SK-N-SH (cell line): ENCODE results near the gene TSGA10IP. TPM values are rescaled to one million over a fixed set of nuclear protein-coding genes. Genes with fewer than 3 reads are reported as not detected.

ENCODE experiments used
- CTCF ChIA-PET: fragments of 300-600, 350-600 bp; formaldehyde crosslinking; extraction: SDS; loops from one replicate; lab custom pipeline; 2021; lab: Yijun Ruan, JAX
- POLR2A ChIA-PET: fragments of 350-600 bp; sonication (Branson Sonifier 250); formaldehyde crosslinking; extraction: SDS; loops from one replicate; lab custom pipeline; 2020; ENCODE audit warnings: antibody characterized with exemption, inconsistent platforms; lab: Yijun Ruan, JAX
- DNase-seq: peaks from one replicate; pipeline ENCODE4 v3.0.0; 2012
- H2AFZ ChIP-seq: fragments of 200-600 bp; sonication (generic); 2 replicates; pipeline ENCODE4 v1.8.1; 2016; ENCODE audit warnings: antibody characterized with exemption, mild to moderate bottlenecking, low read depth
- H3F3A ChIP-seq: fragments of 200-600 bp; sonication (generic); replicated peaks from 2 replicates; pipeline ENCODE3; 2016; ENCODE audit warnings: antibody characterized with exemption, mild to moderate bottlenecking; ENCODE audit not compliant: insufficient read depth
- H3K27ac ChIP-seq, 2 experiments: fragments of 200-500 bp in 1 of 2; fragments of 200-600 bp in 1 of 2; sonication (Bioruptor generic) in 1 of 2; sonication (generic), shearing (Covaris generic) in 1 of 2; 2 replicates each; pipeline versions ENCODE4 v1.5.1 to v1.6.1; 2014 to 2016; ENCODE audit warnings: low read depth in 2 of 2, inconsistent platforms in 1 of 2, low read length in 1 of 2, mild to moderate bottlenecking in 1 of 2, mixed read lengths in 1 of 2
- H3K27me3 ChIP-seq: fragments of 200-600 bp; sonication (generic), shearing (Covaris generic); 2 replicates; pipeline ENCODE4 v1.6.1; 2016; ENCODE audit warnings: mixed run types; ENCODE audit not compliant: insufficient read depth
- H3K36me3 ChIP-seq, 2 experiments: fragments of 200-500 bp in 1 of 2; fragments of 200-600 bp in 1 of 2; sonication (Bioruptor generic) in 1 of 2; sonication (generic) in 1 of 2; replicated peaks in 1 of 2; 2 replicates each; pipeline versions ENCODE3 to v1.5.1; 2014 to 2016; ENCODE audit warnings: low read length in 1 of 2, mild to moderate bottlenecking in 1 of 2; ENCODE audit not compliant: insufficient read depth in 2 of 2, control insufficient read depth in 1 of 2
- H3K4me1 ChIP-seq, 2 experiments: fragments of 200-500 bp in 1 of 2; fragments of 200-600 bp in 1 of 2; sonication (Bioruptor generic) in 1 of 2; sonication (generic), shearing (Covaris generic) in 1 of 2; 2 replicates each; pipeline versions ENCODE4 v1.5.1 to v1.6.1; 2014 to 2016; ENCODE audit warnings: low read depth in 1 of 2, low read length in 1 of 2, mixed run types in 1 of 2; ENCODE audit not compliant: insufficient read depth in 2 of 2, control insufficient read depth in 1 of 2
- H3K4me2 ChIP-seq: fragments of 200-600 bp; sonication (generic), shearing (Covaris generic); 2 replicates; pipeline ENCODE4 v1.6.1; 2017; ENCODE audit warnings: mixed run types
- H3K4me3 ChIP-seq, 2 experiments: fragments of 200-500 bp in 1 of 2; fragments of 200-600 bp in 1 of 2; sonication (Bioruptor generic) in 1 of 2; sonication (generic), shearing (Covaris generic) in 1 of 2; 2 replicates each; pipeline versions ENCODE4 v1.5.1 to v1.8.1; 2014 to 2016; ENCODE audit warnings: low read depth in 2 of 2, inconsistent platforms in 1 of 2, low read length in 1 of 2, mild to moderate bottlenecking in 1 of 2, mixed read lengths in 1 of 2, moderate library complexity in 1 of 2
- H3K79me2 ChIP-seq: fragments of 200-600 bp; sonication (generic); 2 replicates; pipeline ENCODE4 v1.8.1; 2017; ENCODE audit warnings: mild to moderate bottlenecking; ENCODE audit not compliant: insufficient read depth
- H3K9ac ChIP-seq: fragments of 200-600 bp; sonication (generic); 2 replicates; pipeline ENCODE4 v1.6.1; 2017; ENCODE audit warnings: mixed run types
- H3K9me2 ChIP-seq: fragments of 200-600 bp; sonication (generic); 2 replicates; pipeline ENCODE4 v1.6.1; 2017; ENCODE audit warnings: mixed run types
- H3K9me3 ChIP-seq: fragments of 200-600 bp; sonication (generic); 2 replicates; pipeline ENCODE4 v1.6.1; 2017; ENCODE audit warnings: mixed run types, mild to moderate bottlenecking, moderate library complexity
- H4K20me1 ChIP-seq: fragments of 200-600 bp; sonication (generic); 2 replicates; pipeline ENCODE4 v1.6.1; 2017; ENCODE audit warnings: mild to moderate bottlenecking, mixed run types; ENCODE audit not compliant: insufficient read depth
- CHD2 ChIP-seq: fragments of 150-350 bp; IDR thresholded peaks from 2 replicates; pipeline ENCODE4 v1.6.1; 2018; ENCODE audit warnings: low read length; ENCODE audit not compliant: partially characterized antibody
- CTCF ChIP-seq: fragments of 200-600 bp; sonication (generic); IDR thresholded peaks from 2 replicates; pipeline ENCODE4 v1.6.1; 2017; ENCODE audit warnings: antibody characterized with exemption, mild to moderate bottlenecking, moderate library complexity
- MXI1 ChIP-seq: IDR thresholded peaks from 2 replicates; pipeline ENCODE4 v1.6.1; 2012; ENCODE audit warnings: mild to moderate bottlenecking, low read depth, low read length, improper control_type of control experiment
- NFIC ChIP-seq: IDR thresholded peaks from 2 replicates; pipeline ENCODE4 v1.4.0; 2012; ENCODE audit warnings: borderline replicate concordance
- PBX3 ChIP-seq: IDR thresholded peaks from 2 replicates; pipeline ENCODE4; 2012
- RAD21 ChIP-seq: IDR thresholded peaks from 2 replicates; pipeline ENCODE4 v1.6.1; 2012; ENCODE audit warnings: mild to moderate bottlenecking, low read length
- RCOR1 ChIP-seq: fragments of 150-350 bp; IDR thresholded peaks from 2 replicates; pipeline ENCODE4 v1.6.1; 2017; ENCODE audit warnings: antibody characterized with exemption, low read length
- SIN3A ChIP-seq: IDR thresholded peaks from 2 replicates; pipeline ENCODE4 v1.6.1; 2012; ENCODE audit warnings: low read depth, mild to moderate bottlenecking, low read length, moderate library complexity, borderline replicate concordance
- SMC3 ChIP-seq: IDR thresholded peaks from 2 replicates; pipeline ENCODE4 v1.6.1; 2012; ENCODE audit warnings: low read depth, low read length, improper control_type of control experiment
- USF1 ChIP-seq: IDR thresholded peaks from 2 replicates; pipeline ENCODE4 v1.4.0; 2012; ENCODE audit warnings: low read depth, borderline replicate concordance
- USF2 ChIP-seq: fragments of 150-350 bp; IDR thresholded peaks from 2 replicates; pipeline ENCODE4 v1.6.1; 2017; ENCODE audit warnings: antibody characterized with exemption, low read length, low read depth, borderline replicate concordance
- WGBS: methylation state at CpG from one replicate; pipeline ENCODE4 v1.1.6; 2017; ENCODE audit warnings: low lambda C conversion rate; 5-methylcytosine and 5-hydroxymethylcytosine counted together
- polyA plus RNA-seq, 3 experiments: library from polyadenylated mRNA; depleted of rRNA; stranded (reverse); fragments of >200 nt; gene quantifications; 2 replicates each; pipeline ENCODE4 v1.2.3, GENCODE V29; 2012

The TSGA10IP gene
- polyA plus RNA-seq, 1 of the 3 experiments (the other 2 are of a cell fraction), result not detected

GRCh38 chr11:65988791-65989592, 43.7 kb downstream of the TSGA10IP start:
- no peaks in the 10 kb centered on the region for H3K27me3 ChIP-seq
- peaks cover 0 to 2% of the 10 kb centered on the region in 2 experiments; a peak in 1 of 4 replicates for H3K4me1 ChIP-seq
- H4K20me1 ChIP-seq, result no peaks in the 10 kb centered on the region
- POLR2A ChIA-PET, result interaction anchor here (0.7 to 0.8 kb wide), 2 partner anchors 105 to 482 kb away, joined by 4 read pairs; no protein-coding TSS in a partner anchor
- H3K79me2 ChIP-seq, result no peaks in the 10 kb centered on the region
- TF ChIP-seq SMC3 (peak; percentile 82), MXI1 (peak; percentile 27; the same call in 1 of the 2 replicates), USF1 (no peak), PBX3 (no peak), CHD2 (peak; percentile 70), CTCF (peak; percentile 100), RAD21 (peak; percentile 97), RCOR1 (peak; percentile 72)
- peaks cover 15% of the 10 kb centered on the region for H3F3A ChIP-seq
- peak; percentile 85 for DNase-seq
- H3K9me3 ChIP-seq, result no peaks in the 10 kb centered on the region
- peaks cover 0 to 12% of the 10 kb centered on the region in 2 experiments for H3K36me3 ChIP-seq
- H2AFZ ChIP-seq, result no peak overlapping the region
- H3K9ac ChIP-seq, result no peak overlapping the region
- no peaks in the 10 kb centered on the region for H3K9me2 ChIP-seq
- no peak overlapping the region for H3K4me2 ChIP-seq
- WGBS, result 21% methylated on average over 10 of the region's 10 CpGs
- CTCF ChIA-PET, result interaction anchor here (0.6 to 20.1 kb wide), 46 partner anchors 10 to 518 kb away, joined by 3 to 261 read pairs (median 4); partner anchors contain the start of genes BANF1, CATSPER1, CCDC85B and CTSW
- peak overlapping the region; percentile 17 to 18; a peak in 2 of 4 replicates for H3K27ac ChIP-seq
- H3K4me3 ChIP-seq, result peak overlapping the region in 1 of 2 experiments; percentile 4; a peak in 1 of 4 replicates

- Histone ChIP-seq H3K36me3 (peaks cover 0 to 20% of the 10 kb centered on the region in 2 experiments), H3K27me3 (no peaks in the 10 kb centered on the region), H3K4me1 (peaks cover 0 to 2% of the 10 kb centered on the region in 2 experiments; a peak in 1 of 4 replicates), H3K4me2 (no peak overlapping the region), H2AFZ (no peak overlapping the region), H3K4me3 (no peak overlapping the region), H4K20me1 (no peaks in the 10 kb centered on the region), H3K9me3 (no peaks in the 10 kb centered on the region), H3K79me2 (0 out of 2 replicates have a peak, but pooled peaks cover 5% of the 10 kb centered on the region), H3K9me2 (no peaks in the 10 kb centered on the region), H3K27ac (no peak overlapping the region), H3K9ac (no peak overlapping the region), H3F3A (peaks cover 27% of the 10 kb centered on the region)
- no peak for TF ChIP-seq USF2
- no peak for TF ChIP-seq NFIC
- TF ChIP-seq SIN3A, result no peak
- no peak for TF ChIP-seq USF1
- no peak for TF ChIP-seq RAD21
- POLR2A ChIA-PET, result no interaction called here
- DNase-seq, result no peak
- 76% methylated on average over 4 of the region's 5 CpGs for WGBS
- CTCF ChIA-PET, result interaction anchor here (0.7 to 20.1 kb wide), 6 partner anchors 11 to 280 kb away, joined by 3 to 261 read pairs (median 6); partner anchors contain the start of genes CCDC85B, CTSW, FIBP and KAT5
Measured at GRCh38 chr11:65992056-65992455, 46.8 kb downstream of the TSGA10IP start.
